ENCODE measurements around the gene CFAP53. TPM values are rescaled to one million over a fixed set of nuclear protein-coding genes. Genes with fewer than 3 reads are reported as not detected.

CFAP53 gene, protein sequence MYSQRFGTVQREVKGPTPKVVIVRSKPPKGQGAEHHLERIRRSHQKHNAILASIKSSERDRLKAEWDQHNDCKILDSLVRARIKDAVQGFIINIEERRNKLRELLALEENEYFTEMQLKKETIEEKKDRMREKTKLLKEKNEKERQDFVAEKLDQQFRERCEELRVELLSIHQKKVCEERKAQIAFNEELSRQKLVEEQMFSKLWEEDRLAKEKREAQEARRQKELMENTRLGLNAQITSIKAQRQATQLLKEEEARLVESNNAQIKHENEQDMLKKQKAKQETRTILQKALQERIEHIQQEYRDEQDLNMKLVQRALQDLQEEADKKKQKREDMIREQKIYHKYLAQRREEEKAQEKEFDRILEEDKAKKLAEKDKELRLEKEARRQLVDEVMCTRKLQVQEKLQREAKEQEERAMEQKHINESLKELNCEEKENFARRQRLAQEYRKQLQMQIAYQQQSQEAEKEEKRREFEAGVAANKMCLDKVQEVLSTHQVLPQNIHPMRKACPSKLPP
- 0.38 TPM in 1 of 2 replicates, not detected in the other for total RNA-seq

GRCh38 chr18:50266248-50266704, at the start of gene CFAP53:
Gene CFAP53, minus strand, starts transcription at chr18:50266495. Its CDS starts 91 bp downstream, at chr18:50266404.

GRCh38 chr18:50287441-50288347, 21.4 kb upstream of the CFAP53 start, which contains the start of gene CXXC1:
Gene CXXC1, minus strand, starts transcription at chr18:50287692. Its CDS starts 103 bp downstream, at chr18:50287589.

GRCh38 chr18:50281295-50281971, 15.1 kb upstream of the CFAP53 start, which contains the start of gene MBD1:
Gene MBD1, minus strand, starts transcription at chr18:50281523. Its CDS starts 1,531 bp downstream, at chr18:50279992.

GRCh38 chr18:50194631-50195532, 71.4 kb downstream of the CFAP53 start, which contains the start of gene MYO5B:
Gene MYO5B, minus strand, starts transcription at chr18:50195147. Its CDS starts 354 bp downstream, at chr18:50194793.

Other genes with a start within 250 kb of the CFAP53 start
- gene MYO5B, start 71.3 kb downstream of the CFAP53 start, total RNA-seq = 12.2 and 24.6 TPM in 2 replicates
- gene MBD1, start 15.0 kb upstream of the CFAP53 start, total RNA-seq = 62.7 and 68.6 TPM in 2 replicates
- gene CXXC1, start 21.2 kb upstream of the CFAP53 start, total RNA-seq = 30.8 and 41.7 TPM in 2 replicates
- 1.4 and 35.8 TPM in 2 replicates for gene SKA1, start 108.6 kb upstream of the CFAP53 start, total RNA-seq

Measured in mesangial cell (primary cell).